OCI-LY1 (cell line): ENCODE measurements around the gene PLEKHH1.

Experiments
- H2AFZ ChIP-seq: fragments of 200-600 bp; sonication (generic), shearing (Covaris generic); 2 replicates; pipeline ENCODE4 v1.6.0; 2014; ENCODE audit warnings: antibody characterized with exemption, mild to moderate bottlenecking, low read length
- H3F3A ChIP-seq: fragments of 200-600 bp; sonication (generic), shearing (Covaris generic); 2 replicates; pipeline ENCODE4 v1.6.0; 2014; ENCODE audit warnings: mild to moderate bottlenecking, antibody characterized with exemption, low read length, moderate library complexity; ENCODE audit not compliant: insufficient read depth
- H3K27ac ChIP-seq: fragments of 200-600 bp; sonication (generic); 2 replicates; pipeline ENCODE4 v1.5.1; 2014; ENCODE audit warnings: low read length, mixed run types, mild to moderate bottlenecking, low read depth; ENCODE audit not compliant: poor library complexity, severe bottlenecking
- H3K27me3 ChIP-seq: fragments of 200-600 bp; sonication (generic); 2 replicates; pipeline ENCODE4 v1.6.0; 2014; ENCODE audit warnings: antibody characterized with exemption, mild to moderate bottlenecking, low read length, moderate library complexity; ENCODE audit not compliant: insufficient read depth
- H3K36me3 ChIP-seq: fragments of 200-600 bp; sonication (generic); 2 replicates; pipeline ENCODE4 v1.6.1; 2014; ENCODE audit warnings: mild to moderate bottlenecking, antibody characterized with exemption, low read length, moderate library complexity, mixed read lengths; ENCODE audit not compliant: insufficient read depth
- H3K4me1 ChIP-seq: fragments of 200-600 bp; sonication (generic); 2 replicates; pipeline ENCODE4 v1.5.1; 2014; ENCODE audit warnings: mild to moderate bottlenecking, low read length, moderate library complexity; ENCODE audit not compliant: insufficient read depth, severe bottlenecking
- H3K4me2 ChIP-seq: fragments of 200-600 bp; sonication (generic), shearing (Covaris generic); 2 replicates; pipeline ENCODE4 v1.6.1; 2014; ENCODE audit warnings: low read length
- H3K4me3 ChIP-seq: fragments of 200-600 bp; sonication (generic); 2 replicates; pipeline ENCODE4 v1.5.1; 2014; ENCODE audit warnings: low read length, low read depth, mild to moderate bottlenecking, mixed read lengths; ENCODE audit not compliant: poor library complexity, severe bottlenecking
- H3K79me2 ChIP-seq: fragments of 200-600 bp; shearing (Covaris generic); 2 replicates; pipeline ENCODE4 v1.6.1; 2016; ENCODE audit warnings: mixed run types, low read length, mixed read lengths; ENCODE audit not compliant: insufficient read depth
- H3K9ac ChIP-seq: fragments of 200-600 bp; sonication (generic), shearing (Covaris generic); 2 replicates; pipeline ENCODE4 v1.6.1; 2014; ENCODE audit warnings: mild to moderate bottlenecking, low read length, mixed read lengths
- H3K9me2 ChIP-seq: fragments of 200-600 bp; sonication (generic), shearing (Covaris generic); 2 replicates; pipeline ENCODE4 v1.6.1; 2014; ENCODE audit warnings: low read depth, mild to moderate bottlenecking, low read length, mixed read lengths
- H3K9me3 ChIP-seq: fragments of 200-600 bp; shearing (Covaris generic); 2 replicates; pipeline ENCODE4 v1.6.1; 2014; ENCODE audit warnings: low read length, mixed read lengths
- H4K20me1 ChIP-seq: fragments of 200-600 bp; sonication (generic), shearing (Covaris generic); 2 replicates; pipeline ENCODE4 v1.6.0; 2016; ENCODE audit warnings: mild to moderate bottlenecking, low read length; ENCODE audit not compliant: insufficient read depth
- CTCF ChIP-seq: fragments of 200-600 bp; sonication (generic), shearing (Covaris generic); IDR thresholded peaks from 2 replicates; pipeline ENCODE4 v1.5.1; 2017; ENCODE audit warnings: mild to moderate bottlenecking, antibody characterized with exemption, low read length, moderate library complexity, mixed read lengths
- EZH2 ChIP-seq: fragments of 200-600 bp; sonication (generic), shearing (Covaris generic); IDR thresholded peaks from 2 replicates; pipeline ENCODE4 v1.8.0; 2017; ENCODE audit warnings: borderline replicate concordance, mixed run types, mild to moderate bottlenecking, antibody characterized with exemption, low read length, moderate library complexity, mixed read lengths

PLEKHH1 gene

GRCh38 chr14:67522270-67522669 lies 10.8 kb upstream of the PLEKHH1 start:
- no peaks in the 10 kb centered on the region for H3F3A ChIP-seq
- H3K4me1 ChIP-seq = no peaks in the 10 kb centered on the region
- H3K4me3 ChIP-seq = no peak overlapping the region
- H3K9ac ChIP-seq = no peak overlapping the region
- TF ChIP-seq CTCF (no peak), EZH2 (no peak)
- H3K27ac ChIP-seq = no peak overlapping the region
- H3K79me2 ChIP-seq = no peaks in the 10 kb centered on the region
- no peak overlapping the region for H2AFZ ChIP-seq
- no peaks in the 10 kb centered on the region for H4K20me1 ChIP-seq
- no peak overlapping the region for H3K4me2 ChIP-seq
- no peaks in the 10 kb centered on the region for H3K9me2 ChIP-seq
- no peaks in the 10 kb centered on the region for H3K27me3 ChIP-seq
- H3K36me3 ChIP-seq = no peaks in the 10 kb centered on the region
- H3K9me3 ChIP-seq = no peaks in the 10 kb centered on the region

- no peaks in the 10 kb centered on the region for H3K27me3 ChIP-seq
- no peaks in the 10 kb centered on the region for H3K79me2 ChIP-seq
- H3K9me2 ChIP-seq = no peaks in the 10 kb centered on the region
- H3K4me1 ChIP-seq = no peaks in the 10 kb centered on the region
- H2AFZ ChIP-seq = no peak overlapping the region
- no peaks in the 10 kb centered on the region for H3K9me3 ChIP-seq
- H3K27ac ChIP-seq = no peak overlapping the region
- TF ChIP-seq CTCF (no peak), EZH2 (no peak)
- H3K4me3 ChIP-seq = no peak overlapping the region
- no peak overlapping the region for H3K4me2 ChIP-seq
- H3K36me3 ChIP-seq = no peaks in the 10 kb centered on the region
- H3K9ac ChIP-seq = no peak overlapping the region
- no peaks in the 10 kb centered on the region for H3F3A ChIP-seq
- no peaks in the 10 kb centered on the region for H4K20me1 ChIP-seq
These were observed 9.1 kb upstream of the PLEKHH1 start for GRCh38 chr14:67523764-67524633.

- H3K79me2 ChIP-seq = no peaks in the 10 kb centered on the region
- H3K36me3 ChIP-seq = no peaks in the 10 kb centered on the region
- TF ChIP-seq CTCF (no peak), EZH2 (no peak)
- H4K20me1 ChIP-seq = no peaks in the 10 kb centered on the region
- no peaks in the 10 kb centered on the region for H3K9me3 ChIP-seq
- H3K9ac ChIP-seq = no peak overlapping the region
- H3K4me3 ChIP-seq = no peak overlapping the region
- H3K4me1 ChIP-seq = no peaks in the 10 kb centered on the region
- H3K27me3 ChIP-seq = no peaks in the 10 kb centered on the region
- H2AFZ ChIP-seq = no peak overlapping the region
- no peaks in the 10 kb centered on the region for H3K9me2 ChIP-seq
- H3F3A ChIP-seq = no peaks in the 10 kb centered on the region
- no peak overlapping the region for H3K4me2 ChIP-seq
- no peak overlapping the region for H3K27ac ChIP-seq
These were observed 8.5 kb upstream of the PLEKHH1 start for GRCh38 chr14:67524634-67524963.
